H1 (cell line): Measurements from ENCODE around the gene HMGN2. TPM values are rescaled to one million over a fixed set of nuclear protein-coding genes. Genes with fewer than 3 reads are reported as not detected.

ENCODE experiments used
- CTCF ChIA-PET: fragments of 300-600 bp; sonication (Branson Sonifier 250); formaldehyde crosslinking; loops from one replicate; lab custom pipeline; 2021; ENCODE audit not compliant: partially characterized antibody; lab: Charles Lee
- POLR2A ChIA-PET: fragments of 300-600 bp; sonication (Branson Sonifier 250); formaldehyde crosslinking; loops from one replicate; lab custom pipeline; 2021; ENCODE audit warnings: inconsistent platforms; ENCODE audit not compliant: partially characterized antibody; lab: Charles Lee
- DNase-seq, 2 experiments: peaks; one replicate each; pipeline versions ENCODE4 v3.0.0 to v3.0.0-alpha.2; 2010 to 2022; ENCODE audit warnings: low spot score in 2 of 2, low read depth in 1 of 2, mixed read lengths in 1 of 2
- FAIRE-seq: peaks from 2 replicates; lab custom pipeline; 2011; peaks lifted over from hg19 to GRCh38; lab: Jason Lieb, UNC
- H2AFZ ChIP-seq: 2 replicates; pipeline ENCODE4 v1.8.1; 2012; ENCODE audit warnings: low read length, inconsistent platforms
- H2AK5ac ChIP-seq: 2 replicates; pipeline ENCODE4 v1.6.1; 2013; ENCODE audit warnings: low read depth, low read length
- H2BK120ac ChIP-seq: replicated peaks from 2 replicates; pipeline ENCODE3; 2013; ENCODE audit warnings: low read depth, low read length, inconsistent platforms
- H2BK12ac ChIP-seq: 2 replicates; pipeline ENCODE4 v1.6.1; 2013; ENCODE audit warnings: low read depth, low read length
- H2BK15ac ChIP-seq: 2 replicates; pipeline ENCODE4 v1.6.1; 2013; ENCODE audit warnings: low read length
- H2BK20ac ChIP-seq: 2 replicates; pipeline ENCODE4 v1.6.1; 2013; ENCODE audit warnings: low read length
- H2BK5ac ChIP-seq: 2 replicates; pipeline ENCODE4 v1.6.1; 2013; ENCODE audit warnings: low read depth, low read length
- H3K14ac ChIP-seq: 2 replicates; pipeline ENCODE4 v1.6.1; 2013; ENCODE audit warnings: inconsistent platforms; ENCODE audit not compliant: insufficient read length
- H3K18ac ChIP-seq: 2 replicates; pipeline ENCODE4 v1.6.1; 2013; ENCODE audit warnings: low read length; ENCODE audit errors: extremely low read depth
- H3K23ac ChIP-seq: 2 replicates; pipeline ENCODE4 v1.6.1; 2013; ENCODE audit warnings: inconsistent platforms; ENCODE audit not compliant: insufficient read length
- H3K23me2 ChIP-seq: 2 replicates; pipeline ENCODE4 v1.6.1; 2013; ENCODE audit warnings: low read depth, low read length
- H3K27ac ChIP-seq: 2 replicates; pipeline ENCODE4 v1.6.1; 2011; ENCODE audit warnings: low read depth, low read length, inconsistent platforms
- H3K27me3 ChIP-seq, 4 experiments: replicated peaks in 1 of 4; 1 replicate in 1 of 4; 2 replicates in 3 of 4; pipeline versions ENCODE4 v1.6.1 to v1.8.1; 2011 to 2013; ENCODE audit warnings: low read length in 3 of 4, mild to moderate bottlenecking in 3 of 4, inconsistent platforms in 2 of 4, mixed read lengths in 2 of 4, moderate library complexity in 1 of 4; ENCODE audit not compliant: control insufficient read depth in 3 of 4, insufficient read depth in 3 of 4; ENCODE audit errors: extremely low read depth in 1 of 4
- H3K36me3 ChIP-seq, 4 experiments: 2 replicates each; pipeline versions ENCODE4 v1.6.1 to v1.8.1; 2011 to 2013; ENCODE audit warnings: mild to moderate bottlenecking in 4 of 4, low read length in 3 of 4, moderate library complexity in 2 of 4, control low read depth in 1 of 4, inconsistent platforms in 1 of 4; ENCODE audit not compliant: insufficient read depth in 4 of 4, control insufficient read depth in 2 of 4
- H3K4ac ChIP-seq: replicated peaks from 2 replicates; pipeline ENCODE3; 2013; ENCODE audit warnings: low read length, low read depth, mixed read lengths, inconsistent platforms; ENCODE audit not compliant: insufficient read length
- H3K4me1 ChIP-seq, 4 experiments: replicated peaks in 1 of 4; 1 replicate in 1 of 4; 2 replicates in 3 of 4; pipeline versions ENCODE4 v1.6.1 to v1.8.1; 2011 to 2013; ENCODE audit warnings: low read length in 3 of 4, inconsistent platforms in 2 of 4, mixed read lengths in 1 of 4; ENCODE audit not compliant: insufficient read depth in 4 of 4, control insufficient read depth in 3 of 4
- H3K4me2 ChIP-seq, 2 experiments: 2 replicates each; pipeline versions ENCODE4 v1.6.1 to v1.8.1; 2011 to 2013; ENCODE audit warnings: low read depth in 2 of 2, low read length in 2 of 2, control low read depth in 1 of 2, inconsistent platforms in 1 of 2, mild to moderate bottlenecking in 1 of 2; ENCODE audit not compliant: insufficient read depth in 1 of 2
- H3K4me3 ChIP-seq, 4 experiments: fragments of 200-600, 300-600 bp in 1 of 4; sonication (generic), shearing (Covaris generic), sonication (Bioruptor Twin) in 1 of 4; 2 replicates each; pipeline versions ENCODE4 v1.5.1 to v1.8.1; 2011 to 2016; ENCODE audit warnings: low read length in 4 of 4, low read depth in 3 of 4, control low read depth in 2 of 4, inconsistent platforms in 2 of 4, mild to moderate bottlenecking in 2 of 4, mixed read lengths in 1 of 4, moderate library complexity in 1 of 4; ENCODE audit not compliant: insufficient read depth in 2 of 4; ENCODE audit errors: extremely low read depth in 1 of 4
- H3K56ac ChIP-seq: replicated peaks from 2 replicates; pipeline ENCODE3; 2013; ENCODE audit warnings: low read depth, mild to moderate bottlenecking, mixed read lengths, low read length, inconsistent platforms; ENCODE audit not compliant: insufficient read length
- H3K79me1 ChIP-seq: 2 replicates; pipeline ENCODE4 v1.6.1; 2013; ENCODE audit warnings: low read depth, low read length, control low read depth
- H3K79me2 ChIP-seq, 2 experiments: 2 replicates each; pipeline versions ENCODE4 v1.6.1 to v1.8.1; 2012 to 2013; ENCODE audit warnings: low read length in 2 of 2, mild to moderate bottlenecking in 2 of 2, inconsistent platforms in 1 of 2; ENCODE audit not compliant: insufficient read depth in 2 of 2, control insufficient read depth in 1 of 2
- H3K9ac ChIP-seq, 4 experiments: replicated peaks in 1 of 4; 1 replicate in 1 of 4; 2 replicates in 3 of 4; pipeline versions ENCODE4 v1.6.1 to v1.8.1; 2011 to 2013; ENCODE audit warnings: low read depth in 3 of 4, low read length in 3 of 4, control low read depth in 2 of 4, mild to moderate bottlenecking in 2 of 4, moderate library complexity in 2 of 4, inconsistent platforms in 1 of 4; ENCODE audit errors: extremely low read depth in 1 of 4
- H3K9me3 ChIP-seq, 2 experiments: 2 replicates each; pipeline versions ENCODE4 v1.6.1 to v1.8.1; 2012 to 2013; ENCODE audit warnings: mild to moderate bottlenecking in 2 of 2, moderate library complexity in 2 of 2, control low read depth in 1 of 2, inconsistent platforms in 1 of 2, low read depth in 1 of 2, low read length in 1 of 2, mixed read lengths in 1 of 2; ENCODE audit not compliant: insufficient read depth in 2 of 2
- H4K20me1 ChIP-seq, 2 experiments: replicated peaks in 1 of 2; 2 replicates each; pipeline versions ENCODE3 to v1.8.1; 2011 to 2013; ENCODE audit warnings: inconsistent platforms in 2 of 2, low read length in 2 of 2, mild to moderate bottlenecking in 1 of 2; ENCODE audit not compliant: insufficient read depth in 2 of 2, control insufficient read depth in 1 of 2
- H4K5ac ChIP-seq: 2 replicates; pipeline ENCODE4 v1.6.1; 2013; ENCODE audit warnings: low read length, low read depth, mixed read lengths, inconsistent platforms; ENCODE audit not compliant: insufficient read length
- H4K8ac ChIP-seq: 2 replicates; pipeline ENCODE4 v1.8.0; 2013; ENCODE audit warnings: mild to moderate bottlenecking, moderate library complexity, low read length, inconsistent platforms; ENCODE audit not compliant: insufficient read depth; ENCODE audit errors: extremely low read depth
- H4K91ac ChIP-seq: replicated peaks from 2 replicates; pipeline ENCODE3; 2013; ENCODE audit warnings: low read length, mixed read lengths, inconsistent platforms; ENCODE audit not compliant: insufficient read length
- ATF2 ChIP-seq: IDR thresholded peaks from 2 replicates; pipeline ENCODE4 v1.6.1; 2012; ENCODE audit warnings: low read length, inconsistent platforms
- CTBP2 ChIP-seq: IDR thresholded peaks from 2 replicates; pipeline ENCODE4 v1.7.0; 2011; ENCODE audit warnings: borderline replicate concordance, mild to moderate bottlenecking, moderate library complexity, mixed read lengths, low read length; ENCODE audit not compliant: insufficient read depth, insufficient read length
- NANOG ChIP-seq: IDR thresholded peaks from 2 replicates; pipeline ENCODE4 v1.6.1; 2011; ENCODE audit warnings: low read length, low read depth, mild to moderate bottlenecking, inconsistent platforms; ENCODE audit not compliant: insufficient read depth, poor library complexity, severe bottlenecking
- SAP30 ChIP-seq: fragments of 300-600 bp; sonication (generic); IDR thresholded peaks from 2 replicates; pipeline ENCODE4 v1.7.1; 2012; ENCODE audit warnings: low read length, moderate library complexity, mild to moderate bottlenecking, inconsistent platforms; ENCODE audit not compliant: insufficient read depth, insufficient replicate concordance
- ZNF274 ChIP-seq: IDR thresholded peaks from 2 replicates; pipeline ENCODE4 v1.7.0; 2012; ENCODE audit warnings: low read length, borderline replicate concordance; ENCODE audit errors: extremely low read depth
- WGBS, 2 experiments: shearing (Covaris generic) in 1 of 2; methylation state at CpG; one replicate each; pipeline versions ENCODE4 v1.1.6 to v1.1.7; 2013 to 2015; ENCODE audit warnings: low lambda C conversion rate in 2 of 2, mixed read lengths in 2 of 2, inconsistent platforms in 1 of 2, low coverage in 1 of 2, missing lambda C conversion rate in 1 of 2; ENCODE audit not compliant: insufficient replicate concordance in 2 of 2, insufficient coverage in 1 of 2, insufficient read length in 1 of 2; ENCODE audit errors: extremely low coverage in 1 of 2, missing lambda C conversion rate in 1 of 2; 5-methylcytosine and 5-hydroxymethylcytosine counted together
- polyA plus RNA-seq, 7 experiments: library from polyadenylated mRNA; depleted of rRNA in 3 of 7; stranded (reverse) in 5 of 7; unstranded in 2 of 7; fragments of >200 nt in 5 of 7; fragments of 200-250 nt in 2 of 7; gene quantifications; 1 replicate in 5 of 7; 2 replicates in 1 of 7; 4 replicates in 1 of 7; pipeline versions ENCODE4 v1.2.1 to v1.2.3, GENCODE V29; 2011 to 2013; ENCODE audit warnings: missing spikeins in 2 of 7, mixed read lengths in 2 of 7
- total RNA-seq: library from RNA; stranded (reverse); fragmentation: NEBNext Ultra II Directional; extraction: Animal tissue kit (Norgen Biotek cat#: 25700); gene quantifications from 2 replicates; pipeline ENCODE4 v1.2.1, GENCODE V29; 2021

Gene HMGN2
- total and polyA plus RNA-seq, 2 of the 8 experiments (the other 6 are each of a cell fraction or from before 2014, with no cell fraction given) = 254 to 453 TPM

DNA sequence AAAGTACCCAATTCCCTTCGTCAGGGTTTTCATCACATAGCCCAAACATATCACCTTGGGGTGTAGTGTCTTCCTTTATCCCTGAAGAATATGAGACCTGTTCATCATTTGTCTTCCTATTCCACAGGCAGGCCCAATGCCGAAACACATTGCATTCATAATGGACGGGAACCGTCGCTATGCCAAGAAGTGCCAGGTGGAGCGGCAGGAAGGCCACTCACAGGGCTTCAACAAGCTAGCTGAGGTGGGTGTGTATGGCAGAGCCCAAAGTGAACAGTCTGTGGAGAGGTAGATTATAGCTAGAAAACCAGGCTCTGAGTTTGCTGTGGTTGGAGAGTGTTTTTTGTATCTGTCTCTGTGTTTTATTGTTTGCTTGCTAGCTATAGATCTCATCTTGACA is 34.2 kb upstream of the HMGN2 start:
- H3K23ac ChIP-seq = no peak overlapping the region
- H3K56ac ChIP-seq = no peak overlapping the region
- no peak overlapping the region for H4K5ac ChIP-seq
- ChIA-PET POLR2A (interaction anchor here (0.6 to 2.6 kb wide), 6 partner anchors 8 to 32 kb away, joined by 3 to 6 read pairs (median 3); no protein-coding TSS in a partner anchor), CTCF (interaction anchor here (0.8 kb wide), 1 partner anchor 45 kb away, joined by 3 read pairs; no protein-coding TSS in a partner anchor)
- no peak for FAIRE-seq
- H3K9ac ChIP-seq = no peak overlapping the region
- no peak overlapping the region for H4K91ac ChIP-seq
- DNase-seq = no peak
- H2AK5ac ChIP-seq = no peak overlapping the region
- H3K36me3 ChIP-seq = peaks cover 22 to 54% (median 40%) of the 10 kb centered on the region in 4 experiments
- no peaks in the 10 kb centered on the region for H3K27me3 ChIP-seq
- no peaks in the 10 kb centered on the region for H3K79me1 ChIP-seq
- no peaks in the 10 kb centered on the region; a peak in 1 of 7 replicates for H3K4me1 ChIP-seq
- H3K27ac ChIP-seq = no peak overlapping the region
- TF ChIP-seq SAP30 = no peak
- no peak for TF ChIP-seq ATF2
- TF ChIP-seq ZNF274 = no peak
- no peak for TF ChIP-seq CTBP2
- no peak for TF ChIP-seq NANOG
- peaks cover 0 to 5% of the 10 kb centered on the region in 2 experiments; a peak in 1 of 4 replicates for H3K79me2 ChIP-seq
- H3K9me3 ChIP-seq = no peaks in the 10 kb centered on the region
- H3K4me2 ChIP-seq = no peak overlapping the region
- H4K8ac ChIP-seq = no peak overlapping the region
- 96% methylated on average over 6 of the region's 6 CpGs; no CpG with 5 or more reads in 1 of the 2 experiments for WGBS, 2 experiments
- no peak overlapping the region for H2BK5ac ChIP-seq
- H2BK20ac ChIP-seq = no peak overlapping the region
- H3K14ac ChIP-seq = no peak overlapping the region
- no peak overlapping the region for H2BK120ac ChIP-seq
- H2AFZ ChIP-seq = no peak overlapping the region
- H2BK15ac ChIP-seq = no peak overlapping the region
- H3K18ac ChIP-seq = no peak overlapping the region
- peaks cover 2 to 4% of the 10 kb centered on the region in 2 experiments for H4K20me1 ChIP-seq
- no peaks in the 10 kb centered on the region for H3K23me2 ChIP-seq
- H3K4me3 ChIP-seq = no peak overlapping the region
- H2BK12ac ChIP-seq = no peak overlapping the region
- H3K4ac ChIP-seq = no peak overlapping the region
